ENCODE data around the gene TMEM120A.

Gene TMEM120A

DNA sequence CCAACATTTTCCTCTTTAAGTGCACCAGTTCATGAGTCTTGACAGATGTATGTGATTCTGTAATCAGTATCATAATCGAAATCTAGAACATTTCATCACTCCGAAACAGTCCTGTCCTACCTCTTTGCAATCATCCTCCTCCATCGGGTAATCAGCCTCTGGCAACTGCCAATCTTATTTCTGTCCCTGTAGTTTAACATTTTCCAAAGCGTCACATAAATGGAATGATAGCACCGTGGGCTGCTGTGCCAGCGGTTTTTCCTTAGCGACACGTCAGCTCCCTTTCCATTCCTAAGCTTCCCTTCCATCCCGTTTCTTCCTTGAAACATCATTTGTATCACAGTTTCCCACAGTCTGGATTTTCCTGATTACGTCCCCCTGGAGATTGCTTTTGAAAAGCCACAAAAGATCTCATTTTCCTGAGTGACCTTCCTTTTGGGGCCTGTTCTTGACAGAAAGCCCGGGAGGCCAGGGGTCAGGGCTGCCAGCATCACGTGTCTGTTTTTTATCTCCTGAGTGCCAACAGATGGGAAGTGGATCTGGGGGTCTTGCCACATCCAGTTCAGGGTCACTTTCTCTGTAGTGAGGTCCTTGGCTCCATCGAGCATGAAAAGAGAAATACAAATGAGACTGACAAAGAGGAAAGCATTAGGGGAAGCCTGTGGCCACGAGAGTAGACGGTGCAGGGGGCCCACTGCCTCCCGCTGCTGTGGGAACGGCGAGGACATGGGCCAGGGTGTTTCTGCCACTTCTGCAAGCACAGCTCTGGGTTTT, 31.6 kb downstream of the TMEM120A start:
- H3K4me1 Mint-ChIP-seq (ENCODE audit: low read depth) = no peaks in the 10 kb centered on the region
- H3K9me3 Mint-ChIP-seq = no peaks in the 10 kb centered on the region
- H3K4me3 Mint-ChIP-seq = no peak overlapping the region
- no peak overlapping the region for H3K27ac Mint-ChIP-seq
- H3K36me3 Mint-ChIP-seq (ENCODE audit: low read depth) = peaks cover 9% of the 10 kb centered on the region
- no peaks in the 10 kb centered on the region for H3K27me3 Mint-ChIP-seq

DNA sequence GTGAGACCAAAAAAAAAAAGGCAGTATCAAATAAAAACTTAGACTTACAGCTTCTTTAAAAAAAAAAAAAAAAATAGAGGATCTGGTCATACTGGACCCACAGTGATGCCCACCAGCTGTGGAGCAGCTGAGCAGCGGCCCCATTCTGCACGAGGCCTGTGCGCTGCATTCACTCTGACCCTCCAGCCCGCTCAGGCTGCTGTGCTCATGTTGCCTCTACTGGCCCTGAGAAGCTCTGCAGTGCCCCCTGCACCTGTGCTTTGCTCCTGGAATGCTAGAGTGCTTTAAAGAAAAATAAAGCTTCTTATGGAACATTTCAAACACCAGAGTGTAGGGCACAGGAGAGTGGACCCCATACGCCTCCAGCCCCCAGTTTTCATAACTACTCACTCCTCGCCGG, 33.2 kb downstream of the TMEM120A start:
- Mint-ChIP-seq H3K9me3 (no peaks in the 10 kb centered on the region), H3K4me1 (ENCODE audit: low read depth) (no peaks in the 10 kb centered on the region), H3K36me3 (ENCODE audit: low read depth) (peaks cover 14% of the 10 kb centered on the region), H3K27me3 (no peaks in the 10 kb centered on the region), H3K4me3 (no peak overlapping the region), H3K27ac (no peak overlapping the region)

DNA sequence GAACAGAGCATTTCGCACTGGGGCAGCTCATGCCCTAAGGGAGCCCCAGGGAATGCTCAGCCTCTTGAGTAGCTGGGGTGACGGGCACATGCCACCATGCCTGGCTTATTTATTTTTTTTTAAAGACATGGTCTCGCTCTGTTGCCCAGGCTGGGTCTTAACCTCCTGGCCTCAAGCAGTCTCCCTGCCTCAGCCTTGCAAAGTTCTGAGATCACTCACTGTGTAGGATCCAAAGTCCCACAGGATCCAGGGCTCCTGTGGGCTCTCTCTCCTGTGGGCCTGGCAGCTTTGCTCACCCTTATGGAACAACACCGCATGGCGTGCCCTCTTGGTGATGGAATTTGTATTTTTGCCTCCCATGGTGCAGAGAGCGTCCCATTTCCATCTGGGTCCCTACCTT, 34.0 kb downstream of the TMEM120A start:
- Mint-ChIP-seq H3K4me1 (ENCODE audit: low read depth) (no peaks in the 10 kb centered on the region), H3K36me3 (ENCODE audit: low read depth) (peaks cover 19% of the 10 kb centered on the region), H3K27me3 (no peaks in the 10 kb centered on the region), H3K9me3 (no peaks in the 10 kb centered on the region), H3K27ac (no peak overlapping the region), H3K4me3 (no peak overlapping the region)

DNA sequence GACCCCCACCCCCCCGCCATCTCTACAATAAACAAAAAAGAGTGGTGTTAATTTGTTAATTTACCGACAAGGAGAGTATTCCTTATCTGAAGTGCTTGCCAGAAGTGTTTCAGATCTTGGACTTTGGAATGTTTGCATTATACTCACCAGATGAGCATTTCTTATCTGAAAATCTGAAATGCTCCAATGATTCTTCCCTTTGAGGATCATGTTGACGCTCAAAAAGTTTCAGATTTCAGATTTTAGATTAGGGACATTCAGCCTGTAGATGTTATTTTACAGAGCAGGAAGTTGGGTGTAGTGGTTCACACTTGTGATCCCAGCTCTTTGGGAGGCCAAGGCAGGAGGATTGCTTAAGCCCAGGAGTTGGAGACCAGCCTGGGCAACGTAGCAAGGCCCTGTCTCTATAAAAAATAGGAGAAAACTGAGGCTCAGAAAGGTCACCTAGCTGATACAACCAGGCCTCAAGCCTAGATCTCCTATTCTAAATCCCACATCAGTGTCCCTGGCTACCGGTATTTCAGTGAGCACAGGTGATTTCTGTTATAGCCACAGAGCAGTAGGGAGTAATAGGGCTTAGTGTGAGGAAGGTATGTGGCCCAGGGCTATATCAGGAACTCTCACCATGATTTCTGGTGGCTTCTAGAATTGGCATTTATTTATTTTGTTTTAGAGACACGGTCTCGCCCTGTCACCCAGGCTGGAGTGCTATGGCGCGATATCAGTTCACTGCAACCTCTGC, 35.4 kb downstream of the TMEM120A start:
- H3K4me1 Mint-ChIP-seq (ENCODE audit: low read depth) = no peaks in the 10 kb centered on the region
- no peaks in the 10 kb centered on the region for H3K9me3 Mint-ChIP-seq

DNA sequence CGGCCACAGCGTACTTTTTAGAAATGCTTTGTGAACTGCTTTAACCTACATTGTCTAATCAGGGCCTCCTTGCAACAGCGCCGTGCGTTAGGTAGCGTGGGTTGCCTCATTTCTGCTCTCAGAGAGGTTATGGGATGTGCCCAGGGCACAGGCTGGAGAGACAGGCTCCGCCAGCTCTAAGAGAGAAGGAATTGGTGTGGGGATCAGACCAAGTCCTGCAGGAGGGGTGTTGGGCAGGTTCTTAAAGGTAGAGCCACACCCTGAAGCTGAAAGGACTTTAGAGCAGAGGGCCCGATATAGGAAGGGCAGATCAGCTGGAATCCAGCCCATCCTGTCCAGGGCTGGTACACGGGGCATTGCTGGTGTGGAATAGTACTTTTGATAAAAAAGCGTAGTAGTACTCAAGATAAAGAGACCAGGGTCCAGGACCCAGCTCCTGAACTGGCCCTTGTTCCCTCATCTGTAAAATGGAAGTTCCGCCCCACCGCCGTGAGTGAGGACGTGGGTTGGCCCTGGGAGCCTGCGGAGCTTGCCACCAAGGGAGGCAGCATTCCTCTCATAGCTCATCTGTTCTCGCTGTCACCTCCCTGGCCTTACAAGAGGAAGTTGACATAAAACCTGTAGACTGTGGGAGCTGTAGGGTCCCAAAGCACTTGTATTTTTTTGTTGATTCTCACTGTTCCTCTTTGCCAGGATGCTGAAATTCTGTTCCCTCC, 37.2 kb downstream of the TMEM120A start:
- no peaks in the 10 kb centered on the region for H3K9me3 Mint-ChIP-seq
- H3K36me3 Mint-ChIP-seq (ENCODE audit: low read depth) = peaks cover 12% of the 10 kb centered on the region
- H3K27me3 Mint-ChIP-seq = no peaks in the 10 kb centered on the region
- no peaks in the 10 kb centered on the region for H3K4me1 Mint-ChIP-seq (ENCODE audit: low read depth)
- no peak overlapping the region for H3K27ac Mint-ChIP-seq
- no peak overlapping the region for H3K4me3 Mint-ChIP-seq

More for the DNA sequence above, 35.4 kb downstream of the TMEM120A start:
- Mint-ChIP-seq H3K36me3 (ENCODE audit: low read depth) (peaks cover 19% of the 10 kb centered on the region), H3K27me3 (no peaks in the 10 kb centered on the region), H3K4me3 (no peak overlapping the region), H3K27ac (no peak overlapping the region)

DNA sequence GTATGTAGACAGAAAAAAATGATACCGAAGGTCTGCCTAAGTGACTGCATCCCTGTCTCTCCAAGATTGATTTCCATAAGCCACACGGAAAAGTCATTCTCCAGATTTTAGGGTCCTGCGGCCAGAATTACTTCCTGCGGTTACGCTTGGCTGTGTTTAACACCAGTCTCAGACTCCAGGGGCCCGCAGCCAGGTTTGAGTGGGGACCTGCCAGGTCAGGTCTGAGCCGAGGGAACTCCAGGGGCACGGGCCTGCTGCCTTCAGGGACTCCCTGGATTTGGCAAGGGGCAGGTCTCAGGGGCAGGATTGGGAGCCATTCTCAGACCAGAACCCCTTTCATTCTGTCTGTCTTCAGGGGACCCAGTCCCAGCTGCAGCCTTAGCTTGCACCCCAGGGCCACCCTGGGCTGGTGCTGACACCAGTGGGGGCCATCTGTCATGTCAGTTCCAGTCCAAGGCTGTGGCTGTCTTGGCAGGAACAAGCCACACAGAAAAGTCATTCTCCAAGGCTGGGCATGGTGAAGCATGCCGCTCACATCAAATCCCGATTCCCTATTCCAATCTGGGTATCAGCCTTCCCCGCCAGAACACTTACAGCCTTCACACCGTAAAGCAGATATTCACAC, 39.0 kb downstream of the TMEM120A start:
- Mint-ChIP-seq H3K9me3 (no peaks in the 10 kb centered on the region), H3K27ac (no peak overlapping the region), H3K4me3 (no peak overlapping the region), H3K4me1 (ENCODE audit: low read depth) (no peaks in the 10 kb centered on the region), H3K27me3 (no peaks in the 10 kb centered on the region), H3K36me3 (ENCODE audit: low read depth) (peaks cover 12% of the 10 kb centered on the region)

DNA sequence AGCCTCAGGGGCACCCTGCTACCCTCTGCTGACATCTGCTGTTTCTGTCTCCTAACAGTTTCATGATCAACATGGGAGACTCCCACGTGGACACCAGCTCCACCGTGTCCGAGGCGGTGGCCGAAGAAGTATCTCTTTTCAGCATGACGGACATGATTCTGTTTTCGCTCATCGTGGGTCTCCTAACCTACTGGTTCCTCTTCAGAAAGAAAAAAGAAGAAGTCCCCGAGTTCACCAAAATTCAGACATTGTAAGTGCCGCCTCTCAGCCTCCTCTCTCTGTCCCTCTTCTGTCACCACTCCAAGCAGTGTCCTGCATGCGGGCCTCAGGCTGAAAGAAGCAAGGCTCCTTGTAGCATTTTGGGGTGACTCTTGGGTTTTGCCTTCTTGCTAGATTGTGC, 40.5 kb downstream of the TMEM120A start:
- peaks cover 12% of the 10 kb centered on the region for H3K36me3 Mint-ChIP-seq (ENCODE audit: low read depth)
- H3K4me3 Mint-ChIP-seq = no peak overlapping the region
- H3K9me3 Mint-ChIP-seq = no peaks in the 10 kb centered on the region
- no peaks in the 10 kb centered on the region for H3K27me3 Mint-ChIP-seq
- no peak overlapping the region for H3K27ac Mint-ChIP-seq
- H3K4me1 Mint-ChIP-seq (ENCODE audit: low read depth) = no peaks in the 10 kb centered on the region

DNA sequence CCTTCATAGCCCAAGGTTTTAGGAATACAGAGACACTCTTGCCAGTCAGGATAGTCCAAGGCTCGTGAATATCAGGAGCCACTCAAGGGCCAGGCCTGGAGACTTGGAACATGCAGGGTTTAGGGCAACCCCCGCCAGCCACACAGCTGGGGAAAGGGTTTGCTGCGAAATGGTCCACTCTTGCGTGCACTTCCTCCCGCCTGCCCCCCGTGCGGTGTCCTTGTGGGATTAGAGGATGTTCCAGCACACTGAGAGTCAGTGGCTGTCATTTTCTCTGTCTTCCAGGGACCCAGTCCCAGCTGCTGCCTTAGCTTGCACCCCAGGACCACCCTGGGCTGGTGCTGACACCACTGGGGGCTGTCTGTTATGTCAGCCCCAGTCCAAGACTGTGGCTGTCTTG, 41.0 kb downstream of the TMEM120A start:
- H3K9me3 Mint-ChIP-seq = no peaks in the 10 kb centered on the region
- H3K27ac Mint-ChIP-seq = no peak overlapping the region
- H3K4me3 Mint-ChIP-seq = no peak overlapping the region
- no peaks in the 10 kb centered on the region for H3K4me1 Mint-ChIP-seq (ENCODE audit: low read depth)
- H3K36me3 Mint-ChIP-seq (ENCODE audit: low read depth) = peaks cover 12% of the 10 kb centered on the region
- H3K27me3 Mint-ChIP-seq = no peaks in the 10 kb centered on the region

DNA sequence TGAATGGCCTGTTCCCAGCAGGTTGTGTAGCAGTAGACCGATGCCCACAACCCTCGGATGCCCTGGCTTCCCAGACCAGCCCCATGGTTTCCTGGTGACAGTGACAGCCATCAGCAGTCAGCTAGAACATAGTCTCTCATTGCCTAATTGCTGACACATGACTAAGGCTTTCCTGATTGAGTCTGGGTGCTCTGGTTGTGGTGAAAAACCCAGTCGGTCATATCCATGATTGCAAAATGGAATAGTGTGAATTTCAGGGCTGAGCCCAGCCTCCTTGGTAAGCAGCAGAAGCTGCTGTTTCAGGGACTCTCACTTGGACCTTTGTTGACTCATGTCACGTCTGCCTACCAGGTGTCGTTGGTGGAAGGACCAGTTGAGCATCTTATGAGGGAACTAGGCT, 42.9 kb downstream of the TMEM120A start:
- Mint-ChIP-seq H3K4me3 (no peak overlapping the region), H3K36me3 (ENCODE audit: low read depth) (peaks cover 5% of the 10 kb centered on the region), H3K4me1 (ENCODE audit: low read depth) (no peaks in the 10 kb centered on the region), H3K9me3 (no peaks in the 10 kb centered on the region), H3K27ac (no peak overlapping the region), H3K27me3 (no peaks in the 10 kb centered on the region)

DNA sequence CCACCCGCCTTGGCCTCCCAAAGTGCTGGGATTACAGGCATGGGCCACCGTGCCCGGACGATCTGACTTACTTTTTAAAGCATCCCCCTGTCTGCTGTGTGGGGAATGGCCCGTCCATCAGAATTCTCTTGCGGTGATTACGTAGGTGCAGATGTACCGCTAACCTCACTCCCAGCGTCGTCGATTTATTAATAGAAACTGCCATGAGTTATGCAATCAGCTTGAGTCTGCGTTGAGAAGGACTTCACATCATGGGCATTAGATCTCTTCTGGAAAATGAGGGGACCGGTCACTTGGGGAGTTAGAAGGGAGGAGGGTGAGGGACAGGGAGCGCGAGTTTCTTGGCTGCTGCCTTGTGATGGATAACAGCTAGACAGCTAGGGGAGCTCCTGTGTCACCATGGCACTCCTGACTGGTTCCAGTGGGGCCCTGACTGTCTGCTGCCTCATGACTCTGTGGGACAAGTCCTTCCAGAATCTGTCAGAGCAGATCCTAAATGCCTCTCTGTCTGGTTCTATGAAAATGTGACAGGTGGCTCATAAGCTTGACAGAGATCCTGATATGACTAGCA, 44.2 kb downstream of the TMEM120A start:
- Mint-ChIP-seq H3K4me1 (ENCODE audit: low read depth) (peaks cover 8% of the 10 kb centered on the region), H3K9me3 (no peaks in the 10 kb centered on the region), H3K36me3 (ENCODE audit: low read depth) (no peaks in the 10 kb centered on the region), H3K27me3 (no peaks in the 10 kb centered on the region), H3K4me3 (no peak overlapping the region), H3K27ac (no peak overlapping the region)

DNA sequence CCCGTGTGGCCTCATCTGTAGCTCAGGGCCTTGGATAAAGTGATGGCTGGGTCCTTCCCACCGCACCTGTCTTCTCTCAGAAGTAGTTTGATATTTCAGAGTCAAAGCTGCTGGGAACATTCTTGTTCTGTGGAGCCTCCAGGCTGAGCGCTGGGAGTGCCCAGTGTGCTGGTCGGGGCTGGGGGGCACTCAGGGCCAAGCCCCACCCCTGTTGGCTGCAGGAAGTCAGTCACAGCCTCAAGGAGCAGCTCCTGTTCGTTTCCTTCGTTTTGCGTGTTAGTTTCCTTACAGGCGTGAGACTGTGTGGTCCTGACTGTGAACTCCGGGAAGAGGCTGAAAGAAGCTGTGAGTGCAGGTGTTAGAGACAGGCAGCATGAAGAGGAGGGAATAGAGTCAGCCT, 46.2 kb downstream of the TMEM120A start:
- no peak overlapping the region for H3K27ac Mint-ChIP-seq
- no peaks in the 10 kb centered on the region for H3K9me3 Mint-ChIP-seq
- peaks cover 9% of the 10 kb centered on the region for H3K4me1 Mint-ChIP-seq (ENCODE audit: low read depth)
- peaks cover 4% of the 10 kb centered on the region for H3K36me3 Mint-ChIP-seq (ENCODE audit: low read depth)
- no peaks in the 10 kb centered on the region for H3K27me3 Mint-ChIP-seq
- no peak overlapping the region for H3K4me3 Mint-ChIP-seq

DNA sequence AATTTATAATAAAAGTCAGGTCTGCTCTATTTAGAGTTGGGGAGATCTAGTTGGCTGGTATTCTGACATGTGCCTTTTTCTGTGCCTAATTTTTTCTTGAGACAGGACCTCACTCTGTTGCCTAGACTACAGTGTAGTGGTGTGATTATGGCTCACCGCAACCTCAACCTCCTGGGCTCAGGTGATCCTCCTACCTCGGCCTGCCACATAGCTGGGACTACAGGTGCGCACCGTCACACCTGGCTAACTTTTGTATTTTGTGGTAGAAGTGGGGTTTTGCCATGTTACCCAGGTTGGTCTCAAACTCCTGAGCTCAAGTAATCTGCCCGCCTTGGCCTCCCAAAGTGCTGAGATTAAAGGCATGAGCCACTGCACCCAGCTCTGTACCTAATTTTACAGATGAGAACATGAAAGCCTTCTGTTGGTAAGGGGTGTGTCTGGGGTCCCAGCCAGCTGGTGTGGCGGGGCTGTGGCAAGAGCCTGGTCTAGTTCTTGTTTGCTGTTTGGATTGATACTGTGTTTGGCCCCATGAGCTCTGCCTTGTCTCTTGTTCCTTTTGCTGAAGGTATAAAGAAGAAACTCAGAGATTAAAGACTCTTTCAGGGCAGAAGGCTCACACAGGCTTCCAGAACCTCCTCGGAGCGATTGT, 48.1 kb downstream of the TMEM120A start:
- Mint-ChIP-seq H3K4me1 (ENCODE audit: low read depth) (peaks cover 9% of the 10 kb centered on the region), H3K9me3 (no peaks in the 10 kb centered on the region), H3K4me3 (no peak overlapping the region), H3K36me3 (ENCODE audit: low read depth) (peaks cover 4% of the 10 kb centered on the region), H3K27ac (no peak overlapping the region), H3K27me3 (no peaks in the 10 kb centered on the region)

DNA sequence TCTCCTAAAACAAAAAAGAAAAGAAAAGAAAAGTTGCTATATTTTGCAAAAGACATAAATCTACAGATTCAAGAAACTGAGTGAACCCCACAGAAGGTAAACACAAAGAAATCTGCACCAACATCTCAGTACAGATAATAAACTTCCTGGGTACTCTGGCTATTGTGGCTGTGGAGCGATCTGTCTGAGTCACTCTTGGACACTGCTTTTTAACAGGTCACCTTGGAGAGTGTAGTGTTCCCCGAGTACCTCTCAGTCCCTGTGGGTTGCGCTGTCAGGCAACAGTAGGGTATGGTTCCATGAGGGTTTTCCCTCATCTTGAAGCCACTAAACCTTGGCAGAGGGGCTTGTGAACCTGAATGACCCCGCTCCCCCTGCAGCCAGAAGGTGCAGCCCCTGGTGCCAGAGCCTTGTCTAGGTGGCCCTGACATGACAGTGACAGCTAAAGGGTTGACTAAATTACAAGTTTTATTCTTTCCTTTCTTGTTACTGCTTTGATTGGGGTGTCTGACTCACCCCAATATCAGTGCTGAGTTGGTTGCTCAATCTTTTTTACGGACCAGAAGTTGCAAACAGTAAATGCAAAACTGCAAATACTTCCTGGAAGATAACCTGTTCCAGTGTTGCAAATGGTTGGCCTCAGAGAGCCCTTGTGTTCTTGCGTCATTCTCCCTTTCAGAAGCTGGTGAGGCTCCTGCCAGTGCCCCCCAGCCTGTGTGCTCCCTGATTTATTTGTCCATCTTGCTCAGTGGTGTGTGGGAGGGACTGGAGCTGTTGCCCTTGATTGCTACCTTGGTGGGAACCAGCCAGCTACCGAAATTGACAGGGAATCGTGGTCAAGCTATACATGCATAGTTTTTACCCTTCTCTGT, 48.9 kb downstream of the TMEM120A start:
- H3K36me3 Mint-ChIP-seq (ENCODE audit: low read depth) = peaks cover 4% of the 10 kb centered on the region
- H3K27me3 Mint-ChIP-seq = no peaks in the 10 kb centered on the region
- H3K4me3 Mint-ChIP-seq = no peak overlapping the region
- no peaks in the 10 kb centered on the region for H3K9me3 Mint-ChIP-seq
- H3K4me1 Mint-ChIP-seq (ENCODE audit: low read depth) = peaks cover 9% of the 10 kb centered on the region
- no peak overlapping the region for H3K27ac Mint-ChIP-seq

Data from stimulated activated naive CD8-positive, alpha-beta T cell treated with anti-CD3 and anti-CD28 coated beads, Interleukin-15, Interleukin-2, amounts not matched to agents 100 ng/mL and 50 ng/mL, for 24 hours (primary cell).